ENCODE data around the gene UPF3B.

Gene UPF3B

DNA sequence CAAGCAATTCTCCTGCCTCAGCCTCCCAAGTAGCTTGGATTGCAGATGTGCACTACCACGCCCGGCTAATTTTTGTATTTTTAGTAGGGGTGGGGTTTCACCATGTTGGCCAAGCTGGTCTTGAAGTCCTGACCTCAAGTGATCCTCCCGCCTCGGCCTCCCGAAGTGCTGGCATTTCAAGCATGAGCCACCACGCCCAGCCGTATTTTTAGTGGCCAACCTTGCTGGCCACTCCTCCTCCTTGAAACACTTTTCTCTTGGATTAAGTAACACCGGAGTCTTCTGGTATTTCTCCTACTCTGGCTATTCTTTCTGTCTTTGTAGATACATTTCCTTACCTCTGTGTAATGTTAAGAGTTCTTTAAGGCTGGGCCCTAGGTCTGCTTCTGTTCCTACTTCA lies 50.2 kb downstream of the UPF3B start:
- Histone ChIP-seq H4K20me1 (ENCODE audit: low read depth, low read length) (no peaks in the 10 kb centered on the region), H3K36me3 (ENCODE audit: low read length) (no peaks in the 10 kb centered on the region), H3K4me2 (ENCODE audit: low read depth, low read length, poor library complexity, severe bottlenecking) (no peak overlapping the region), H3K9me2 (replicated peaks; ENCODE audit: insufficient read depth, low read length) (no peaks in the 10 kb centered on the region), H3F3A (ENCODE audit: insufficient read depth) (no peaks in the 10 kb centered on the region), H3K4me3 (ENCODE audit: insufficient read depth, low read length, poor library complexity, severe bottlenecking) (no peak overlapping the region), H3K27me3 (ENCODE audit: low read length) (no peaks in the 10 kb centered on the region), H3K9ac (ENCODE audit: low read length) (no peak overlapping the region), H3K9me3 (ENCODE audit: insufficient read depth, low read length) (no peaks in the 10 kb centered on the region), H2AFZ (ENCODE audit: low read depth, low read length, severe bottlenecking) (no peak overlapping the region), H3K27ac (ENCODE audit: low read depth, low read length) (no peak overlapping the region), H3K79me2 (ENCODE audit: insufficient read depth, low read length) (no peaks in the 10 kb centered on the region)
- no peak for TF ChIP-seq EZH2phosphoT487 (conservative IDR thresholded peaks at IDR 0.05; ENCODE audit: low read length)
- TF ChIP-seq, protein P1, sequence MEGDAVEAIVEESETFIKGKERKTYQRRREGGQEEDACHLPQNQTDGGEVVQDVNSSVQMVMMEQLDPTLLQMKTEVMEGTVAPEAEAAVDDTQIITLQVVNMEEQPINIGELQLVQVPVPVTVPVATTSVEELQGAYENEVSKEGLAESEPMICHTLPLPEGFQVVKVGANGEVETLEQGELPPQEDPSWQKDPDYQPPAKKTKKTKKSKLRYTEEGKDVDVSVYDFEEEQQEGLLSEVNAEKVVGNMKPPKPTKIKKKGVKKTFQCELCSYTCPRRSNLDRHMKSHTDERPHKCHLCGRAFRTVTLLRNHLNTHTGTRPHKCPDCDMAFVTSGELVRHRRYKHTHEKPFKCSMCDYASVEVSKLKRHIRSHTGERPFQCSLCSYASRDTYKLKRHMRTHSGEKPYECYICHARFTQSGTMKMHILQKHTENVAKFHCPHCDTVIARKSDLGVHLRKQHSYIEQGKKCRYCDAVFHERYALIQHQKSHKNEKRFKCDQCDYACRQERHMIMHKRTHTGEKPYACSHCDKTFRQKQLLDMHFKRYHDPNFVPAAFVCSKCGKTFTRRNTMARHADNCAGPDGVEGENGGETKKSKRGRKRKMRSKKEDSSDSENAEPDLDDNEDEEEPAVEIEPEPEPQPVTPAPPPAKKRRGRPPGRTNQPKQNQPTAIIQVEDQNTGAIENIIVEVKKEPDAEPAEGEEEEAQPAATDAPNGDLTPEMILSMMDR (IDR thresholded peaks at IDR 0.05; ENCODE audit: insufficient read depth, low read length, poor library complexity, severe bottlenecking): no peak

DNA sequence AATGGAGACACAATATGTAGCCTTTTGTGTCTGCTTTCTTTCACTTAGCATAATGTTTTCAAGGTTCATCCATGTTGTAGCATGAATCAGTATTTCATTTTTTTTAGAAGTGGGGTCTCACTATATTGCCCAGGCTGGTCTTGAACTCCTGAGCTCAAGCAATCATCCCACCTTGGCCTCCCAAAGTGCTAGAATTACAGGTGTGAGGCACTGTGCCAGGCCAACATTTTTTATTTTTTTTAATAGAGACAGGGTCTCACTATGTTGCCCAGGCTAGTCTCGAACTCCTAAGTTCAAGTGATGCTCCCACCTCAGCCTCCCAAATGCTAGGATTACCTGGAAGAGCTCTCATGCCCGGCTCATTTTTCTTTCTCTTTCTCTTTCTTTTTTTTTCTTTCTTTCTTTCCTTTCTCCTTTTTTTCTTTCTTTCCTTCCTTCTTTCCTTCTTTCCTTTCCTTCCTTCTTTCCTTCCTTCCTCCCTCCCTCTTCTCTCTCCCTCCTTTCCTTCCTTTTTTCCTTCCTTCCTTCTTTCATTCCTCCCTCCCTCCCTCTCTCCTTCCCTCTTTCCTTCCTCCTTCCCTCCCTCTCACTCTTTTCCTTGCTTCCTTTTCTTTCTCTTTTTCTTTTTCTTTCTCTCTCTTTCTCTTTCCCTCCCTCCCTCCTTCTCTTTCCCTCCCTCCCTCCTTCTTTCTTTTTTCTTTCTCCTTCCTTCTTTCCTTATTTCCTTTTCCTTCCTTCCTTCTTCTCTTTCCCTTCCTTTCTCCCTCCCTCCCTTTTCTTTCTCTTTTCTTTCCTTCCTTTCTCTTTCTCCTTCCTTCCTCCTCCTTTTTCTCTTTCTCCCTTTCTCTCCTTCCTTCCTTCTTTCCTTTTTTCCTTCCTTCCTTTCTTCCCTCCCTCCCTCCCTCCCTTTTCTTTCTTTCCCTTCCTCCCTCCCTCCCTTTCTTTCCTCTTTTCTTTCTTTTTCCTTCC lies 51.2 kb downstream of the UPF3B start:
- no peak overlapping the region for H3K27ac ChIP-seq (ENCODE audit: low read depth, low read length)
- no peak overlapping the region for H2AFZ ChIP-seq (ENCODE audit: low read depth, low read length, severe bottlenecking)
- H3F3A ChIP-seq (ENCODE audit: insufficient read depth): no peaks in the 10 kb centered on the region
- H3K4me2 ChIP-seq (ENCODE audit: low read depth, low read length, poor library complexity, severe bottlenecking): no peak overlapping the region
- no peak for TF ChIP-seq EZH2phosphoT487 (conservative IDR thresholded peaks at IDR 0.05; ENCODE audit: low read length)
- TF ChIP-seq, protein P1 (IDR thresholded peaks at IDR 0.05; ENCODE audit: insufficient read depth, low read length, poor library complexity, severe bottlenecking): no peak
- H3K27me3 ChIP-seq (ENCODE audit: low read length): no peaks in the 10 kb centered on the region
- no peak overlapping the region for H3K9ac ChIP-seq (ENCODE audit: low read length)
- no peaks in the 10 kb centered on the region for H3K9me3 ChIP-seq (ENCODE audit: insufficient read depth, low read length)
- H3K36me3 ChIP-seq (ENCODE audit: low read length): no peaks in the 10 kb centered on the region
- H3K9me2 ChIP-seq (replicated peaks; ENCODE audit: insufficient read depth, low read length): no peaks in the 10 kb centered on the region
- H4K20me1 ChIP-seq (ENCODE audit: low read depth, low read length): no peaks in the 10 kb centered on the region
- H3K4me3 ChIP-seq (ENCODE audit: insufficient read depth, low read length, poor library complexity, severe bottlenecking): no peak overlapping the region
- H3K79me2 ChIP-seq (ENCODE audit: insufficient read depth, low read length): no peaks in the 10 kb centered on the region

DNA sequence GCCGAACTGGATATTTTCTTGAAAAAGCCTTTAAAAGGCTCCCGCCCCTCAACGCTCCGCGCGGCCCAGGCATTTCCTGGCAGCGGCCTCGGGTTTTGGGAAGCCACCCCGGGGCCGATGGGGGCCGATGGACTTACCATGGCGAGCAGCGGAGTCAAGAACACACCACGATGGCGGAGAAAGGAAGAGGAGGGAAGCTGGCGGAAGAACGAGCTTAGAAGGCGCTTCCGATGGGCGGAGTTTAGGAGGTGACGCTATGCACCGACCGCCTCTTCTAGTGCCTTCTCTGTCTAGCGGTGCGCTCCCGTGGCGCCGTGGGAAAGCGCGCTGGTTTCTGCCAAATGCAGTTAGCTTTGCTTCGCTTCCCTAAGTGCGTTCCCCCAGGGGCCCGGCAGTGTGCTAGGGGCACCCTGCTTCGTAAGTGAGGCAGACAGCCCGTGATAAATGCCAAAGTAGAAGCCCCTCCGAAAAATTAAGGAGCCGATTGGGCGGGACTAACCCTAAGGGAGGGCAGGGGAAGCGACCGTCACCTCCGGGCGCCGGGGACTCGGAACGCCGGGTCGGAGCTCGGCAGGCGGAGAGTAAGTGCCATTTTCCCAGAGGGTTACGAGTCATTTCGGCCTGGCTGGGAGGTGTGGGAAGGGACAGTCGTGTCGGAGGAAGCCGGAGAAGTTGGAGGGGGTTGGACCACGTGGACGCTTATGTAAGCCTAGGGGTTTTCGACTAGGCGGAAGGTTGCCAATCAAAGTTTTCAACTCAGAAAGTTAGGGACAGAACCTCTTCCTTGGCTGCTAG lies 61.1 kb downstream of the UPF3B start, which contains the start of gene RPL39:
TSS of gene RPL39 (minus strand) at position 194 of the 795 bp plus-strand sequence. CDS start at position 140, 54 bp downstream.
- H3K9ac ChIP-seq (ENCODE audit: low read length): peak within 1 kb of the TSS; percentile 90
- H3K36me3 ChIP-seq (ENCODE audit: low read length): peaks cover 11% of the 10 kb centered on the region
- peak within 1 kb of the TSS; percentile 79 for H2AFZ ChIP-seq (ENCODE audit: low read depth, low read length, severe bottlenecking)
- H4K20me1 ChIP-seq (ENCODE audit: low read depth, low read length): peaks cover 25% of the 10 kb centered on the region
- no peaks in the 10 kb centered on the region for H3K27me3 ChIP-seq (ENCODE audit: low read length)
- H3F3A ChIP-seq (ENCODE audit: insufficient read depth): peaks cover 8% of the 10 kb centered on the region; the same call in 1 of the 2 replicates
- no peaks in the 10 kb centered on the region for H3K9me2 ChIP-seq (replicated peaks; ENCODE audit: insufficient read depth, low read length)
- TF ChIP-seq, protein P1 (IDR thresholded peaks at IDR 0.05; ENCODE audit: insufficient read depth, low read length, poor library complexity, severe bottlenecking): no peak
- no peak for TF ChIP-seq EZH2phosphoT487 (conservative IDR thresholded peaks at IDR 0.05; ENCODE audit: low read length)
- H3K4me2 ChIP-seq (ENCODE audit: low read depth, low read length, poor library complexity, severe bottlenecking): peak within 1 kb of the TSS; percentile 98
- peak within 1 kb of the TSS; percentile 67 for H3K4me3 ChIP-seq (ENCODE audit: insufficient read depth, low read length, poor library complexity, severe bottlenecking)
- peaks cover 51% of the 10 kb centered on the region for H3K79me2 ChIP-seq (ENCODE audit: insufficient read depth, low read length)
- H3K9me3 ChIP-seq (ENCODE audit: insufficient read depth, low read length): no peaks in the 10 kb centered on the region
- H3K27ac ChIP-seq (ENCODE audit: low read depth, low read length): peak within 1 kb of the TSS; percentile 93
